Gastrocnemius medialis (tissue), 4 donors: Measurements from ENCODE around the gene FOXC2. TPM values are rescaled to one million over a fixed set of nuclear protein-coding genes. Genes with fewer than 3 reads are reported as not detected.

Experiments used
- ATAC-seq, 2 donors: fragments of 150-250 bp; one replicate each; pipeline ENCODE4 v1.9.1; 2016
- DNase-seq, 2 donors: peaks; one replicate each; pipeline ENCODE4 v3.0.0-alpha.2; 2019
- H3K27ac ChIP-seq, 4 donors: fragments of 200-600 bp; sonication (generic); 1 replicate in 1 of 4; 2 replicates in 3 of 4; pipeline ENCODE4 v1.5.1; 2016 to 2018; ENCODE audit warnings: mild to moderate bottlenecking in 2 of 4, moderate library complexity in 1 of 4
- H3K27me3 ChIP-seq, 3 donors: fragments of 200-600 bp; sonication (generic) in 2 of 3; 1 replicate in 1 of 3; 2 replicates in 2 of 3; pipeline versions ENCODE4 v1.5.1 to v1.6.0; 2016 to 2019; ENCODE audit warnings: mild to moderate bottlenecking in 1 of 3, moderate library complexity in 1 of 3
- H3K36me3 ChIP-seq, 2 donors: fragments of 200-600 bp; sonication (generic) in 1 of 2; one replicate each; pipeline ENCODE4 v1.5.1; 2017 to 2018
- H3K4me1 ChIP-seq, 2 donors: fragments of 200-600 bp; sonication (generic) in 1 of 2; one replicate each; pipeline ENCODE4 v1.5.1; 2016 to 2017; ENCODE audit warnings: mild to moderate bottlenecking in 2 of 2
- H3K4me3 ChIP-seq, 4 donors: fragments of 200-600 bp; sonication (generic) in 3 of 4; 1 replicate in 1 of 4; 2 replicates in 3 of 4; pipeline ENCODE4 v1.5.1; 2016 to 2019; ENCODE audit warnings: mild to moderate bottlenecking in 2 of 4
- H3K9me3 ChIP-seq, 3 donors: fragments of 200-600 bp; sonication (generic) in 2 of 3; 1 replicate in 1 of 3; 2 replicates in 2 of 3; pipeline ENCODE4 v1.5.1; 2016 to 2019
- CTCF ChIP-seq, 5 experiments: fragments of 450-650 bp in 3 of 5; fragments of 200-600 bp in 2 of 5; sonication (generic) in 2 of 5; IDR thresholded peaks in 4 of 5; conservative IDR thresholded peaks in 1 of 5; 1 replicate in 4 of 5; 2 replicates in 1 of 5; pipeline ENCODE4 v1.5.1; 2016 to 2019; ENCODE audit warnings: antibody characterized with exemption in 5 of 5, mild to moderate bottlenecking in 3 of 5, moderate library complexity in 3 of 5
- POLR2A ChIP-seq, 2 donors: fragments of 450-650 bp; IDR thresholded peaks; one replicate each; pipeline ENCODE4 v1.6.1; 2017; ENCODE audit warnings: antibody characterized with exemption in 2 of 2, mild to moderate bottlenecking in 2 of 2, moderate library complexity in 2 of 2
- in situ Hi-C, 4 donors: fragments of 200-750 bp; cut with MboI; loops; one replicate each; pipeline versions ENCODE4 v1.15.0 to v1.8.0; 2017; ENCODE audit warnings: low sequenced_read_pairs in 4 of 4
- intact Hi-C: fragments of 100-400 bp; cut with DNase I; formaldehyde crosslinking; loops from one replicate; pipeline ENCODE4 v1.15.1; 2023; ENCODE audit warnings: low total_unique reads
- total RNA-seq, 4 donors: library from RNA; depleted of rRNA; stranded (reverse); fragments of >200 nt; gene quantifications; one replicate each; pipeline versions ENCODE4 v1.1.0 to v1.2.3, GENCODE V29; 2016

FOXC2 gene
- total RNA-seq, 4 donors from 2014 or later: 0.17 to 1.0 (median 0.29) TPM

- TF ChIP-seq POLR2A (IDR thresholded peaks at IDR 0.05) (no peak), CTCF (IDR thresholded peaks at IDR 0.05 in 4 of 5, conservative IDR thresholded peaks at IDR 0.05 in 1 of 5) (no peak)
- H3K27ac ChIP-seq: peak overlapping the region in 1 of 4 donors; percentile 54
- peaks cover 0 to 13% of the 10 kb centered on the region in 2 donors for H3K4me1 ChIP-seq
- H3K9me3 ChIP-seq: no peaks in the 10 kb centered on the region
- peaks cover 0 to 18% of the 10 kb centered on the region in 2 donors for H3K36me3 ChIP-seq
- H3K27me3 ChIP-seq: peaks cover under 1 to 6% (median 4%) of the 10 kb centered on the region in 3 donors
- intact Hi-C loops (no loop called here), in situ Hi-C loops (loop anchor here in 2 of 4 donors (10.0 to 25.0 kb wide), 2 partner anchors 453 to 716 kb away; no protein-coding TSS in a partner anchor)
- ATAC-seq (no peak), DNase-seq (no peak)
- no peak overlapping the region for H3K4me3 ChIP-seq
These were observed 38.3 kb upstream of the FOXC2 start for GRCh38 chr16:86528061-86528929.

GRCh38 chr16:86529160-86529559 is 37.5 kb upstream of the FOXC2 start:
- H3K4me1 ChIP-seq: peaks cover 0 to 13% of the 10 kb centered on the region in 2 donors
- H3K36me3 ChIP-seq: peaks cover 0 to 18% of the 10 kb centered on the region in 2 donors
- H3K27ac ChIP-seq: peak overlapping the region in 2 of 4 donors; percentile 38 to 54
- in situ Hi-C loops: loop anchor here in 2 of 4 donors (10.0 to 25.0 kb wide), 2 partner anchors 454 to 717 kb away; no protein-coding TSS in a partner anchor
- peak; percentile 43 to 76 for DNase-seq
- ATAC-seq: peak; percentile 93 to 94
- intact Hi-C loops: no loop called here
- no peak for TF ChIP-seq POLR2A (IDR thresholded peaks at IDR 0.05)
- TF ChIP-seq CTCF (IDR thresholded peaks at IDR 0.05 in 4 of 5, conservative IDR thresholded peaks at IDR 0.05 in 1 of 5): no peak
- H3K27me3 ChIP-seq: peaks cover 0 to 4% (median 0%) of the 10 kb centered on the region in 3 donors
- H3K4me3 ChIP-seq: no peak overlapping the region
- no peaks in the 10 kb centered on the region for H3K9me3 ChIP-seq

DNA sequence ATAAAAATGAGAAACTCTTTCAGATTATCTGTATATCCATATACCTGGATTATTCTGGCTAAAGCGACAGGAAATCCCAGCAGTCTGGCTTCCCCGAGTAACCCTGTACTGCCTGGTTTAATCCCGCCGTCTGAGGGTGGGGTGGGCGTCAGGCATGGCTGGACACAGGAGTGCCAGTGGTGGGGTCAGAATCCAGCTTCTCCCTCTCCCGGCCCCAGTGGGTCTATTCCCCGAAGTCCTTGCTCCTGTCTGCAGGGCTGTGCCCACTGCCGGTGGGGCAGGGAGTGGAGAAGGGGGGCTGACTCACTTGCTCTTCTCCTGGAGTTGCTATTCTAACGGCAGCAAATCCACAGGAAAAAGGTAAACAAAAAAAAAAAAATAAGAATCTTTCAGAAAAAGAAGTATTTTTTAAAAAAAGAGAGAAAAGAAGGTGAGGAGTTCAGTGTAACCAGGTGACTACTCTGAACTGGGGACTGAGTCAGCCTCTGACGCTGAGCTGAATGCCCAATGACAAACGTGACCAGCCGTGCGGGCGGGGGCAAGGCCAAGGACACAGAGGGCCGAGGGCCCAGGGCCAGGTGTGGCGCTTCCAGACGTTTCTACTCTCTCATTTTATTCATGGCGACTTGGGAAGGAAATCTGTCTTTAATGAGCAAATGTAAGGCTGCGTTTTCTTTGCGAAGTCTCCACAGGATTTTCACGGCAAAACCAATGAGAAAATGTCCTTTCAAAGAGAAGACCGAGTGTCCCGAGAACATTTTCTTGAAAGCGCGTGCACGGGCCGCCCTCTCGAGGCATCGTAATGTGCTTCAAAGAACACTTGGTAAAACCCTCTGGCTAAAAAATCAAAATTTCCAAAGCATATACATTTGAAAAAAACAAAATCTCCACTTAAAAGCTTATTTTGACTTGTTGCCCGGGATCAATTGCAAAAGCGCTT is 36.1 kb upstream of the FOXC2 start:
- Histone ChIP-seq H3K4me1 (peaks cover 0 to 16% of the 10 kb centered on the region in 2 donors), H3K36me3 (peaks cover 0 to 18% of the 10 kb centered on the region in 2 donors), H3K27ac (peak overlapping the region in 1 of 4 donors; percentile 20), H3K4me3 (no peak overlapping the region), H3K27me3 (no peaks in the 10 kb centered on the region), H3K9me3 (no peaks in the 10 kb centered on the region)
- intact Hi-C loops: no loop called here
- ATAC-seq (no peak), DNase-seq (no peak)
- TF ChIP-seq POLR2A (IDR thresholded peaks at IDR 0.05) (no peak), CTCF (IDR thresholded peaks at IDR 0.05 in 4 of 5, conservative IDR thresholded peaks at IDR 0.05 in 1 of 5) (no peak)
- in situ Hi-C loops: loop anchor here in 1 of 4 donors (25.0 kb wide), 1 partner anchor 718 kb away; no protein-coding TSS in a partner anchor

GRCh38 chr16:86531191-86531545 is 35.5 kb upstream of the FOXC2 start:
- no peak for ATAC-seq
- H3K4me1 ChIP-seq: peaks cover 0 to 18% of the 10 kb centered on the region in 2 donors
- no peaks in the 10 kb centered on the region for H3K27me3 ChIP-seq
- no peak for DNase-seq
- H3K27ac ChIP-seq: no peak overlapping the region
- peaks cover 0 to 18% of the 10 kb centered on the region in 2 donors for H3K36me3 ChIP-seq
- in situ Hi-C loops (loop anchor here in 1 of 4 donors (25.0 kb wide), 1 partner anchor 719 kb away; no protein-coding TSS in a partner anchor), intact Hi-C loops (no loop called here)
- no peak overlapping the region for H3K4me3 ChIP-seq
- H3K9me3 ChIP-seq: no peaks in the 10 kb centered on the region
- no peak for TF ChIP-seq POLR2A (IDR thresholded peaks at IDR 0.05)
- no peak for TF ChIP-seq CTCF (IDR thresholded peaks at IDR 0.05 in 4 of 5, conservative IDR thresholded peaks at IDR 0.05 in 1 of 5)
